ENCODE results near the gene GPATCH4. TPM values are rescaled to one million over a fixed set of nuclear protein-coding genes. Genes with fewer than 3 reads are reported as not detected.

GPATCH4 gene
- total RNA-seq, 8 experiments from 2014 or later: 14.7 to 50.1 (median 30.5) TPM

GRCh38 chr1:156602557-156602993 lies 1.3 kb upstream of the GPATCH4 start:
- Histone ChIP-seq H3K4me3 (no peak overlapping the region), H3K27ac (no peak overlapping the region), H3K4me1 (replicated peaks in 1 of 2) (peaks cover 9 to 14% of the 10 kb centered on the region in 2 donors)
- ATAC-seq (replicated peaks in 6 of 8): no peak
- in situ Hi-C loops (cut with MboI; ENCODE audit: low pct_unique_long_range_greater_than_20kb in 2 of 9, low sequenced_read_pairs in 9 of 9, unreplicated experiment in 9 of 9): loop anchor here in 4 of 9 experiments (10.0 to 25.0 kb wide), 3 partner anchors 148 to 215 kb away; no protein-coding TSS in a partner anchor
- 7 to 75% (median 34%) methylated on average over 3 to 10 of the region's 10 CpGs; no CpG with 5 or more reads in 1 of the 10 experiments for WGBS, 10 experiments

GRCh38 chr1:156601892-156602291 lies 613 bp upstream of the GPATCH4 start:
- peak overlapping the region; percentile 43 to 70 for H3K27ac ChIP-seq
- in situ Hi-C loops (cut with MboI; ENCODE audit: low pct_unique_long_range_greater_than_20kb in 2 of 9, low sequenced_read_pairs in 9 of 9, unreplicated experiment in 9 of 9): loop anchor here in 4 of 9 experiments (10.0 to 25.0 kb wide), 3 partner anchors 147 to 215 kb away; no protein-coding TSS in a partner anchor
- 35 to 100% (median 79%) methylated on average over 1 to 11 of the region's 12 CpGs; no CpG with 5 or more reads in 2 of the 10 experiments for WGBS, 10 experiments
- peaks cover 9 to 14% of the 10 kb centered on the region in 2 donors for H3K4me1 ChIP-seq (replicated peaks in 1 of 2)
- H3K4me3 ChIP-seq: peak overlapping the region; percentile 53 to 97 (median 71)
- peak in 7 of 8 experiments; percentile 3 to 26 (median 10) for ATAC-seq (replicated peaks in 6 of 8)

- peak overlapping the region in 1 of 2 donors; percentile 70 for H3K27ac ChIP-seq
- H3K4me1 ChIP-seq (replicated peaks in 1 of 2): peaks cover 9 to 14% of the 10 kb centered on the region in 2 donors
- peak overlapping the region; percentile 53 to 97 (median 71) for H3K4me3 ChIP-seq
- in situ Hi-C loops (cut with MboI; ENCODE audit: low pct_unique_long_range_greater_than_20kb in 2 of 9, low sequenced_read_pairs in 9 of 9, unreplicated experiment in 9 of 9): loop anchor here in 4 of 9 experiments (10.0 to 25.0 kb wide), 3 partner anchors 146 to 213 kb away; no protein-coding TSS in a partner anchor
- peak in 3 of 8 experiments; percentile 14 to 16 (median 15) for ATAC-seq (replicated peaks in 6 of 8)
- WGBS, 10 experiments: 0 to 11% (median 0%) methylated on average over 2 to 13 of the region's 13 CpGs; no CpG with 5 or more reads in 1 of the 10 experiments
Measured at GRCh38 chr1:156600733-156601121, 552 bp downstream of the GPATCH4 start.

GRCh38 chr1:156599811-156600210 lies 1.5 kb downstream of the GPATCH4 start:
- no peak overlapping the region for H3K27ac ChIP-seq
- no peak overlapping the region for H3K4me3 ChIP-seq
- in situ Hi-C loops (cut with MboI; ENCODE audit: low pct_unique_long_range_greater_than_20kb in 2 of 9, low sequenced_read_pairs in 9 of 9, unreplicated experiment in 9 of 9): loop anchor here in 4 of 9 experiments (10.0 to 25.0 kb wide), 3 partner anchors 145 to 213 kb away; no protein-coding TSS in a partner anchor
- ATAC-seq (replicated peaks in 6 of 8): no peak
- WGBS, 10 experiments: 0 to 100% (median 88%) methylated on average over 1 to 3 of the region's 3 CpGs; no CpG with 5 or more reads in 2 of the 10 experiments
- peaks cover 9 to 14% of the 10 kb centered on the region in 2 donors for H3K4me1 ChIP-seq (replicated peaks in 1 of 2)

GRCh38 chr1:156598731-156599432 lies 2.4 kb downstream of the GPATCH4 start:
- in situ Hi-C loops (cut with MboI; ENCODE audit: low pct_unique_long_range_greater_than_20kb in 2 of 9, low sequenced_read_pairs in 9 of 9, unreplicated experiment in 9 of 9): no loop called here

GRCh38 chr1:156598125-156598524 lies 3.2 kb downstream of the GPATCH4 start:
- no peak overlapping the region for H3K4me3 ChIP-seq
- in situ Hi-C loops (cut with MboI; ENCODE audit: low pct_unique_long_range_greater_than_20kb in 2 of 9, low sequenced_read_pairs in 9 of 9, unreplicated experiment in 9 of 9): no loop called here
- H3K27ac ChIP-seq: no peak overlapping the region
- no peak for ATAC-seq (replicated peaks in 6 of 8)
- 86 to 100% (median 99%) methylated on average over 1 to 5 of the region's 5 CpGs; no CpG with 5 or more reads in 4 of the 10 experiments for WGBS, 10 experiments
- H3K4me1 ChIP-seq (replicated peaks in 1 of 2): peaks cover 17 to 26% of the 10 kb centered on the region in 2 donors

More at GRCh38 chr1:156598731-156599432, 2.4 kb downstream of the GPATCH4 start:
- Histone ChIP-seq H3K4me1 (replicated peaks in 1 of 2) (peaks cover 17 to 23% of the 10 kb centered on the region in 2 donors), H3K27ac (no peak overlapping the region), H3K4me3 (no peak overlapping the region)
- no peak for ATAC-seq (replicated peaks in 6 of 8)
- 88 to 100% (median 100%) methylated on average over 1 to 4 of the region's 4 CpGs for WGBS, 10 experiments

- no peak for ATAC-seq (replicated peaks in 6 of 8)
- no peak overlapping the region for H3K4me3 ChIP-seq
- peaks cover 18 to 28% of the 10 kb centered on the region in 2 donors for H3K4me1 ChIP-seq (replicated peaks in 1 of 2)
- 71 to 100% (median 94%) methylated on average over 1 to 3 of the region's 3 CpGs; no CpG with 5 or more reads in 5 of the 10 experiments for WGBS, 10 experiments
- in situ Hi-C loops (cut with MboI; ENCODE audit: low pct_unique_long_range_greater_than_20kb in 2 of 9, low sequenced_read_pairs in 9 of 9, unreplicated experiment in 9 of 9): no loop called here
- H3K27ac ChIP-seq: no peak overlapping the region
Measured at GRCh38 chr1:156596426-156596825, 4.9 kb downstream of the GPATCH4 start.

- Histone ChIP-seq H3K27ac (no peak overlapping the region), H3K4me3 (no peak overlapping the region), H3K4me1 (replicated peaks in 1 of 2) (peaks cover 20 to 28% of the 10 kb centered on the region in 2 donors)
- in situ Hi-C loops (cut with MboI; ENCODE audit: low pct_unique_long_range_greater_than_20kb in 2 of 9, low sequenced_read_pairs in 9 of 9, unreplicated experiment in 9 of 9): no loop called here
- 71 to 100% (median 95%) methylated on average over 1 to 2 of the region's 2 CpGs for WGBS, 10 experiments
- ATAC-seq (replicated peaks in 6 of 8): no peak
Measured at GRCh38 chr1:156595016-156595415, 6.3 kb downstream of the GPATCH4 start.

- 37 to 96% (median 58%) methylated on average over 2 to 3 of the region's 3 CpGs; no CpG with 5 or more reads in 2 of the 10 experiments for WGBS, 10 experiments
- Histone ChIP-seq H3K4me1 (replicated peaks in 1 of 2) (peaks cover 20 to 28% of the 10 kb centered on the region in 2 donors), H3K27ac (peak overlapping the region in 1 of 2 donors; percentile 27), H3K4me3 (no peak overlapping the region)
- in situ Hi-C loops (cut with MboI; ENCODE audit: low pct_unique_long_range_greater_than_20kb in 2 of 9, low sequenced_read_pairs in 9 of 9, unreplicated experiment in 9 of 9): no loop called here
- ATAC-seq (replicated peaks in 6 of 8): peak in 1 of 8 experiments; percentile 38
Measured at GRCh38 chr1:156594190-156594589, 7.1 kb downstream of the GPATCH4 start.

GRCh38 chr1:156593661-156593989 lies 7.7 kb downstream of the GPATCH4 start:
- 80 to 100% (median 91%) methylated on average over 1 to 6 of the region's 8 CpGs; no CpG with 5 or more reads in 6 of the 10 experiments for WGBS, 10 experiments
- Histone ChIP-seq H3K27ac (no peak overlapping the region), H3K4me1 (replicated peaks in 1 of 2) (peaks cover 20 to 28% of the 10 kb centered on the region in 2 donors), H3K4me3 (no peak overlapping the region)
- in situ Hi-C loops (cut with MboI; ENCODE audit: low pct_unique_long_range_greater_than_20kb in 2 of 9, low sequenced_read_pairs in 9 of 9, unreplicated experiment in 9 of 9): no loop called here
- ATAC-seq (replicated peaks in 6 of 8): no peak

GRCh38 chr1:156592910-156593660 lies 8.2 kb downstream of the GPATCH4 start:
- H3K4me3 ChIP-seq: no peak overlapping the region
- in situ Hi-C loops (cut with MboI; ENCODE audit: low pct_unique_long_range_greater_than_20kb in 2 of 9, low sequenced_read_pairs in 9 of 9, unreplicated experiment in 9 of 9): no loop called here
- no peak for ATAC-seq (replicated peaks in 6 of 8)
- H3K27ac ChIP-seq: no peak overlapping the region
- 72 to 100% (median 92%) methylated on average over 2 to 6 of the region's 8 CpGs; no CpG with 5 or more reads in 4 of the 10 experiments for WGBS, 10 experiments
- H3K4me1 ChIP-seq (replicated peaks in 1 of 2): peaks cover 20 to 28% of the 10 kb centered on the region in 2 donors

GRCh38 chr1:156592158-156592909 lies 8.9 kb downstream of the GPATCH4 start:
- ATAC-seq (replicated peaks in 6 of 8): no peak
- peak overlapping the region in 1 of 2 donors; percentile 53 for H3K27ac ChIP-seq
- WGBS, 10 experiments: 33 to 93% (median 71%) methylated on average over 1 to 8 of the region's 16 CpGs; no CpG with 5 or more reads in 3 of the 10 experiments
- H3K4me3 ChIP-seq: peak overlapping the region; percentile 52 to 83 (median 75)
- peaks cover 20 to 28% of the 10 kb centered on the region in 2 donors for H3K4me1 ChIP-seq (replicated peaks in 1 of 2)
- in situ Hi-C loops (cut with MboI; ENCODE audit: low pct_unique_long_range_greater_than_20kb in 2 of 9, low sequenced_read_pairs in 9 of 9, unreplicated experiment in 9 of 9): no loop called here
